ENCODE measurements around the gene OPA3.

Gene OPA3

GRCh38 chr19:45506246-45506988 lies 78.2 kb downstream of the OPA3 start:
- Histone ChIP-seq H3K27ac (ENCODE audit: low read depth, low read length) (peak overlapping the region; percentile 94), H3K27me3 (ENCODE audit: control insufficient read depth in 1 of 2, insufficient read depth in 2 of 2, low read length in 2 of 2) (no peaks in the 10 kb centered on the region), H3K9ac (ENCODE audit: low read length) (peak overlapping the region; percentile 100), H3K4me1 (ENCODE audit: insufficient read depth, low read length) (peaks cover 20% of the 10 kb centered on the region), H3K36me3 (ENCODE audit: insufficient read depth, low read length) (no peaks in the 10 kb centered on the region), H3K4me3 (ENCODE audit: low read depth in 1 of 2, low read length in 2 of 2) (peak overlapping the region; percentile 98), H3K9me3 (ENCODE audit: low read length) (no peaks in the 10 kb centered on the region)

GRCh38 chr19:45505996-45506245 lies 78.7 kb downstream of the OPA3 start:
- no peaks in the 10 kb centered on the region for H3K9me3 ChIP-seq (ENCODE audit: low read length)
- no peaks in the 10 kb centered on the region for H3K36me3 ChIP-seq (ENCODE audit: insufficient read depth, low read length)
- no peak overlapping the region for H3K9ac ChIP-seq (ENCODE audit: low read length)
- peak overlapping the region; percentile 94 for H3K27ac ChIP-seq (ENCODE audit: low read depth, low read length)
- peaks cover 15% of the 10 kb centered on the region for H3K4me1 ChIP-seq (ENCODE audit: insufficient read depth, low read length)
- H3K27me3 ChIP-seq (ENCODE audit: control insufficient read depth in 1 of 2, insufficient read depth in 2 of 2, low read length in 2 of 2) = no peaks in the 10 kb centered on the region
- H3K4me3 ChIP-seq (ENCODE audit: low read depth in 1 of 2, low read length in 2 of 2) = peak overlapping the region in 1 of 2 donors; percentile 98

GRCh38 chr19:45505151-45505995 lies 79.2 kb downstream of the OPA3 start:
- no peak overlapping the region for H3K27ac ChIP-seq (ENCODE audit: low read depth, low read length)
- H3K36me3 ChIP-seq (ENCODE audit: insufficient read depth, low read length) = no peaks in the 10 kb centered on the region
- no peak overlapping the region for H3K4me3 ChIP-seq (ENCODE audit: low read depth in 1 of 2, low read length in 2 of 2)
- no peaks in the 10 kb centered on the region for H3K27me3 ChIP-seq (ENCODE audit: control insufficient read depth in 1 of 2, insufficient read depth in 2 of 2, low read length in 2 of 2)
- no peaks in the 10 kb centered on the region for H3K9me3 ChIP-seq (ENCODE audit: low read length)
- H3K4me1 ChIP-seq (ENCODE audit: insufficient read depth, low read length) = peaks cover 10% of the 10 kb centered on the region
- H3K9ac ChIP-seq (ENCODE audit: low read length) = no peak overlapping the region

- Histone ChIP-seq H3K9me3 (ENCODE audit: low read length) (no peaks in the 10 kb centered on the region), H3K4me3 (ENCODE audit: low read depth in 1 of 2, low read length in 2 of 2) (no peak overlapping the region), H3K27me3 (ENCODE audit: control insufficient read depth in 1 of 2, insufficient read depth in 2 of 2, low read length in 2 of 2) (peaks cover 6 to 10% of the 10 kb centered on the region in 2 donors), H3K36me3 (ENCODE audit: insufficient read depth, low read length) (no peaks in the 10 kb centered on the region), H3K27ac (ENCODE audit: low read depth, low read length) (no peak overlapping the region), H3K4me1 (ENCODE audit: insufficient read depth, low read length) (no peaks in the 10 kb centered on the region), H3K9ac (ENCODE audit: low read length) (no peak overlapping the region)
Measured at GRCh38 chr19:45503909-45504308, 80.7 kb downstream of the OPA3 start.

GRCh38 chr19:45502111-45502510 lies 82.5 kb downstream of the OPA3 start:
- H3K27me3 ChIP-seq (ENCODE audit: control insufficient read depth in 1 of 2, insufficient read depth in 2 of 2, low read length in 2 of 2) = peaks cover 10 to 24% of the 10 kb centered on the region in 2 donors
- H3K4me3 ChIP-seq (ENCODE audit: low read depth in 1 of 2, low read length in 2 of 2) = no peak overlapping the region
- peaks cover 10% of the 10 kb centered on the region for H3K4me1 ChIP-seq (ENCODE audit: insufficient read depth, low read length)
- H3K9ac ChIP-seq (ENCODE audit: low read length) = no peak overlapping the region
- no peak overlapping the region for H3K27ac ChIP-seq (ENCODE audit: low read depth, low read length)
- no peaks in the 10 kb centered on the region for H3K36me3 ChIP-seq (ENCODE audit: insufficient read depth, low read length)
- H3K9me3 ChIP-seq (ENCODE audit: low read length) = no peaks in the 10 kb centered on the region

- Histone ChIP-seq H3K27ac (ENCODE audit: low read depth, low read length) (no peak overlapping the region), H3K4me3 (ENCODE audit: low read depth in 1 of 2, low read length in 2 of 2) (no peak overlapping the region), H3K4me1 (ENCODE audit: insufficient read depth, low read length) (peaks cover 11% of the 10 kb centered on the region), H3K36me3 (ENCODE audit: insufficient read depth, low read length) (no peaks in the 10 kb centered on the region), H3K9me3 (ENCODE audit: low read length) (no peaks in the 10 kb centered on the region), H3K9ac (ENCODE audit: low read length) (no peak overlapping the region), H3K27me3 (ENCODE audit: control insufficient read depth in 1 of 2, insufficient read depth in 2 of 2, low read length in 2 of 2) (peaks cover 10 to 24% of the 10 kb centered on the region in 2 donors)
Measured at GRCh38 chr19:45501730-45502014, 82.9 kb downstream of the OPA3 start.

GRCh38 chr19:45500918-45501729 lies 83.5 kb downstream of the OPA3 start:
- H3K36me3 ChIP-seq (ENCODE audit: insufficient read depth, low read length) = no peaks in the 10 kb centered on the region
- no peak overlapping the region for H3K27ac ChIP-seq (ENCODE audit: low read depth, low read length)
- peaks cover 16% of the 10 kb centered on the region for H3K4me1 ChIP-seq (ENCODE audit: insufficient read depth, low read length)
- H3K9ac ChIP-seq (ENCODE audit: low read length) = no peak overlapping the region
- no peak overlapping the region for H3K4me3 ChIP-seq (ENCODE audit: low read depth in 1 of 2, low read length in 2 of 2)
- peaks cover 10 to 27% of the 10 kb centered on the region in 2 donors for H3K27me3 ChIP-seq (ENCODE audit: control insufficient read depth in 1 of 2, insufficient read depth in 2 of 2, low read length in 2 of 2)
- H3K9me3 ChIP-seq (ENCODE audit: low read length) = no peaks in the 10 kb centered on the region

- no peaks in the 10 kb centered on the region for H3K9me3 ChIP-seq (ENCODE audit: low read length)
- no peaks in the 10 kb centered on the region for H3K36me3 ChIP-seq (ENCODE audit: insufficient read depth, low read length)
- H3K9ac ChIP-seq (ENCODE audit: low read length) = no peak overlapping the region
- H3K4me3 ChIP-seq (ENCODE audit: low read depth in 1 of 2, low read length in 2 of 2) = no peak overlapping the region
- peaks cover 21% of the 10 kb centered on the region for H3K4me1 ChIP-seq (ENCODE audit: insufficient read depth, low read length)
- peaks cover 15 to 31% of the 10 kb centered on the region in 2 donors for H3K27me3 ChIP-seq (ENCODE audit: control insufficient read depth in 1 of 2, insufficient read depth in 2 of 2, low read length in 2 of 2)
- no peak overlapping the region for H3K27ac ChIP-seq (ENCODE audit: low read depth, low read length)
Measured at GRCh38 chr19:45499196-45500180, 85.1 kb downstream of the OPA3 start.

GRCh38 chr19:45498411-45499195 lies 86.0 kb downstream of the OPA3 start, which contains the start of gene PPM1N:
Gene PPM1N (plus strand): TSS chr19:45498443. CDS start chr19:45498473, 30 bp downstream.
- peak within 1 kb of the TSS in 1 of 2 donors; percentile 43 for H3K4me3 ChIP-seq (ENCODE audit: low read depth in 1 of 2, low read length in 2 of 2)
- H3K27ac ChIP-seq (ENCODE audit: low read depth, low read length) = no peak within 1 kb of the TSS
- H3K4me1 ChIP-seq (ENCODE audit: insufficient read depth, low read length) = peaks cover 21% of the 10 kb centered on the region
- no peak within 1 kb of the TSS for H3K9ac ChIP-seq (ENCODE audit: low read length)
- peaks cover 15 to 31% of the 10 kb centered on the region in 2 donors for H3K27me3 ChIP-seq (ENCODE audit: control insufficient read depth in 1 of 2, insufficient read depth in 2 of 2, low read length in 2 of 2)
- no peaks in the 10 kb centered on the region for H3K9me3 ChIP-seq (ENCODE audit: low read length)
- H3K36me3 ChIP-seq (ENCODE audit: insufficient read depth, low read length) = no peaks in the 10 kb centered on the region

- peaks cover 15 to 31% of the 10 kb centered on the region in 2 donors for H3K27me3 ChIP-seq (ENCODE audit: control insufficient read depth in 1 of 2, insufficient read depth in 2 of 2, low read length in 2 of 2)
- H3K9me3 ChIP-seq (ENCODE audit: low read length) = no peaks in the 10 kb centered on the region
- H3K36me3 ChIP-seq (ENCODE audit: insufficient read depth, low read length) = no peaks in the 10 kb centered on the region
- no peak overlapping the region for H3K9ac ChIP-seq (ENCODE audit: low read length)
- peak overlapping the region in 1 of 2 donors; percentile 23 for H3K4me3 ChIP-seq (ENCODE audit: low read depth in 1 of 2, low read length in 2 of 2)
- H3K4me1 ChIP-seq (ENCODE audit: insufficient read depth, low read length) = peaks cover 25% of the 10 kb centered on the region
- no peak overlapping the region for H3K27ac ChIP-seq (ENCODE audit: low read depth, low read length)
Measured at GRCh38 chr19:45497791-45498190, 86.8 kb downstream of the OPA3 start.
